ENCODE data around the gene NDRG2. TPM values are rescaled to one million over a fixed set of nuclear protein-coding genes. Genes with fewer than 3 reads are reported as not detected.
"Not testable (repeated sequence)": the region's sequence is repeated elsewhere in the genome, so short reads cannot be mapped to it uniquely, and the experiment has no call there.

The NDRG2 gene
- polyA plus RNA-seq, 3 donors from 2014 or later, result 10.9 to 40.0 (median 19.9) TPM

DNA sequence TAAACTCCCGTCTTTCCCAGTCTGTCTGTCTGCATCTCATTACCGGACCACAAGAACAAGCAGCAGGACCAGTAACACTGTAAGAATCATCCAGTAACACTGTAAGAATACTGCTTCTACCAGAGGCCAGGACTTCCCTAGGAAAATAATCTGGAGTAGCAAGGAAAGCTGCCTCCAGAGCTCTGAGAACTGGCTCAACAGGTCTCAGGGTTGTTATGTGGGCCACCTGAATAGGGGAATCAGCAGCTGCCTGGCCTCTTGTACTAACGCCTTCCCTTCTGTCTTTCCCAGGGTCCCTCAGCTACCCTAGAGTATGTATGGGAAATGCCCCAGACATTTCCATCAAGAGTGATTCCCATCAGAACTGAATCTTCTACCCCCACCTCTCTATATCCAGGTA lies 26.7 kb downstream of the NDRG2 start:
- Mint-ChIP-seq H3K36me3 (peaks cover under 1 to 48% (median 41%) of the 10 kb centered on the region in 3 donors), H3K4me1 (peaks cover 0 to 4% of the 10 kb centered on the region in 2 donors), H3K27me3 (ENCODE audit: low read depth in 3 of 3) (peaks cover 0 to 3% (median 0%) of the 10 kb centered on the region in 3 donors), H3K27ac (peak overlapping the region in 1 of 6 donors; percentile 30), H3K9me3 (no peaks in the 10 kb centered on the region), H3K4me3 (no peak overlapping the region)
- DNase-seq, result no peak

DNA sequence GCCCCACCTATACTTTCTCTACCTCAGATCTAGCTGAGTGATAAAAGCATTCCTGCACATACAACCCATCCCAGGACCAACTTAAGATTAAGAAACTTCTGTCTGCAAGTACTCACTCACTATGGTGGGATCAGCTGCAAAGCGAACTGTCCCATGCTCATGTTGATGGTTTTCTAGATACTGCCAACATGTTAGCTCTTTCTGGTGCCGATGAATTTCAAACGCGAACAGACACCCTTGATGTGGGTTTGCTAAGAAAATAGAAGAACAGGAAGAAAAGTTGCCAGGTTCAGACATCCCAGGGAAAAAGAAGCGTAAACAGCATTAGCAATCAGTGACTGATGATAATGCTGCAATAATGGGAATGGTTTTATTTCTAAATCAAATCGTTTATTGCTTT lies 27.3 kb downstream of the NDRG2 start:
- H3K27ac Mint-ChIP-seq, result no peak overlapping the region
- H3K4me1 Mint-ChIP-seq, result peaks cover 0 to 4% of the 10 kb centered on the region in 2 donors
- H3K36me3 Mint-ChIP-seq, result peaks cover 3 to 52% (median 44%) of the 10 kb centered on the region in 3 donors
- no peak for DNase-seq
- H3K27me3 Mint-ChIP-seq (ENCODE audit: low read depth in 3 of 3), result peaks cover 0 to 3% (median 0%) of the 10 kb centered on the region in 3 donors
- no peak overlapping the region for H3K4me3 Mint-ChIP-seq
- no peaks in the 10 kb centered on the region for H3K9me3 Mint-ChIP-seq

DNA sequence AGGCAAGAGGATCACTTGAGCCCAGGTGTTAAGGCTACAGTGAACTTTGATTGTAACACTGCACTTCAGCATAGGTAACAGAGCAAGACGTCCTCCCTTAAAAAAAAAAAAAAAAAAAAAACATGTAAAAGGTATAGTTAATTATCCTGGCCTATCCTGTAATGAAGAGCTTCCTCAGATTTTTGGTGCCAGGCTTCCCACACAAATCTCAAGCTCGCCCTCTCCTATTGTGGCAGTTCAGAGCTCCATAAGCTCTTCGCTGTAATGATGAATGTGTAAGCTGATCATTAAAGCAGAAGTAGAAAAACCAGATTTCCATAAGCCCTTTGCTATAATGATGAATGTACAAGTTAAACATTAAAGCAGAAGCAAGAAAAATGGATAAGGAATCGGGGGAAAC lies 27.7 kb downstream of the NDRG2 start:
- DNase-seq, result no peak
- Mint-ChIP-seq H3K27me3 (ENCODE audit: low read depth in 3 of 3) (peaks cover 0 to 3% (median 0%) of the 10 kb centered on the region in 3 donors), H3K4me3 (no peak overlapping the region), H3K27ac (no peak overlapping the region), H3K4me1 (peaks cover 0 to 6% of the 10 kb centered on the region in 2 donors), H3K9me3 (no peaks in the 10 kb centered on the region), H3K36me3 (peaks cover 3 to 53% (median 44%) of the 10 kb centered on the region in 3 donors)

DNA sequence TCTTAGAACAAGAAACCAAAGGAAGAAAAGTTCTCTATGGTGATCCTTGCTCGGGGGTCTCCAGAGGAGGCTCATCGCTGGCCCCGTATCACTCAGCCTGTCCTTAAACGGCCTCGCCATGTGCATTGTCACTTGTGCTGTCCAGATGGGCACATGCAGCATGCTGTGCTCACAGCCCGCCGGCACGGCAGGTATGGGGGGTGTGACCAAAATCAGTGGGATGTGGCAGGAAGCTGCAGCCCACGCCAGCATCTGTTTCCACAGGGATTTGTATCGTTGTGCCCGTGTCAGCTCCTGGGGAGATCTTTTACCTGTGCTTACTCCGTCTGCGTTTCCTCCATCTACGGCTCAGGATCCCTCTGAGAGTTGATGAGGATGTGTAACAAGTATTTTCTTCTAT lies 28.3 kb downstream of the NDRG2 start:
- no peak for DNase-seq
- Mint-ChIP-seq H3K27me3 (ENCODE audit: low read depth in 3 of 3) (peaks cover 0 to 1% (median 0%) of the 10 kb centered on the region in 3 donors), H3K4me3 (no peak overlapping the region), H3K9me3 (no peaks in the 10 kb centered on the region), H3K27ac (no peak overlapping the region), H3K4me1 (peaks cover 5 to 12% of the 10 kb centered on the region in 2 donors), H3K36me3 (peaks cover 3 to 58% (median 47%) of the 10 kb centered on the region in 3 donors)

DNA sequence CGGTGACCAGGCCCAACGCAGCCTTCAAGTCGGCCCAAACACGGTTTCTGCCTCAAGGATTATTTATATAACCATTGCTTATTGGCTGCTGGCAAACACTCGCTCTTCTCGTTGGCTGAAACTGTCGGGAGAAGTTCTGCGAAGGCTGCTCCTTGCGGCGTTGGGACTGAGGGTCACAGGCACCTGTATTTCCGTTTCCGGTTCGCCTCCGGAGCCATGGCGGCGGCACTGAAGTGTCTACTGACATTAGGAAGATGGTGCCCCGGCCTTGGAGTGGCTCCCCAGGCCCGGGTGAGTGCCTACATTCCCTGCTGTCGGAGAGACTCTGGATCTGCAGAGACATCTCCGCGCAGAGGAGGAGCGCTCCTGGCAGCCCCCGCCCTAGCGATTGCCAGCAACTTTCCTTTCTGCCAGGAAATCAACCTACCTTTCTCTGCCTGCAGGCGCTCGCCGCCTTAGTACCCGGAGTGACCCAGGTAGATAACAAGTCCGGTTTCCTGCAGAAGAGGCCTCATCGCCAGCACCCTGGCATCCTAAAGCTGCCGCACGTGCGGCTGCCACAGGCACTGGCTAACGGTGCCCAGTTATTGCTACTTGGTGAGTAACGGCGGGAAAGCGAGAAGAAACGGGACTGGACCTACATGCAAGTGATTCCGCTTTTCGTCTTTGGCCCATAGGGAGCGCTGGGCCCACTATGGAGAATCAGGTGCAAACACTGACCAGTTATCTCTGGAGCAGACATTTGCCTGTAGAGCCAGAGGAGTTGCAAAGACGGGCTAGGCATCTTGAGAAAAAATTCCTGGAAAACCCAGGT lies 34.9 kb downstream of the NDRG2 start, which contains the start of gene METTL17:
Gene METTL17 (plus strand): TSS at position 194 of the 814 bp plus-strand sequence. CDS start 23 bp downstream, at position 217.
- peaks cover 0 to 4% (median 3%) of the 10 kb centered on the region in 3 donors for H3K27me3 Mint-ChIP-seq (ENCODE audit: low read depth in 3 of 3)
- peaks cover 3 to 23% (median 20%) of the 10 kb centered on the region in 3 donors for H3K36me3 Mint-ChIP-seq
- peak within 1 kb of the TSS; percentile 91 to 98 (median 96) for H3K4me3 Mint-ChIP-seq
- H3K27ac Mint-ChIP-seq, result peak within 1 kb of the TSS; percentile 85 to 95 (median 90)
- H3K9me3 Mint-ChIP-seq, result no peaks in the 10 kb centered on the region
- peak; percentile 76 to 85 (median 77) for DNase-seq
- peaks cover 20 to 42% of the 10 kb centered on the region in 2 donors for H3K4me1 Mint-ChIP-seq

DNA sequence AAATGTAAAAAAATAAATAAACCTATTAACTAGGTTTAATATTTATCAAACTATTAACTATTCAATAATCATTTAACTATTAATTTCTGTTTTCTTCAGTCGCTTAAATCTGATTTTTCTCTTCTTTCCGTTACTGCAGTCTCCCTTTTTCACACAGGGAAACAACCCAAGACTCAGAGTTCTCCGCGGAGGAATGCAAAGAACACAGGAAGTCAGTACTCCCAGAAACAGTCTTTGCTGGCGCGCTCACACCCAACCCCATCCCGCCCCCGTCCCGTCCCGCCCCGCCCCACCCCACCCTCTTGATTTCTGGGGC lies 35.4 kb downstream of the NDRG2 start:
- peak overlapping the region; percentile 91 to 98 (median 96) for H3K4me3 Mint-ChIP-seq

DNA sequence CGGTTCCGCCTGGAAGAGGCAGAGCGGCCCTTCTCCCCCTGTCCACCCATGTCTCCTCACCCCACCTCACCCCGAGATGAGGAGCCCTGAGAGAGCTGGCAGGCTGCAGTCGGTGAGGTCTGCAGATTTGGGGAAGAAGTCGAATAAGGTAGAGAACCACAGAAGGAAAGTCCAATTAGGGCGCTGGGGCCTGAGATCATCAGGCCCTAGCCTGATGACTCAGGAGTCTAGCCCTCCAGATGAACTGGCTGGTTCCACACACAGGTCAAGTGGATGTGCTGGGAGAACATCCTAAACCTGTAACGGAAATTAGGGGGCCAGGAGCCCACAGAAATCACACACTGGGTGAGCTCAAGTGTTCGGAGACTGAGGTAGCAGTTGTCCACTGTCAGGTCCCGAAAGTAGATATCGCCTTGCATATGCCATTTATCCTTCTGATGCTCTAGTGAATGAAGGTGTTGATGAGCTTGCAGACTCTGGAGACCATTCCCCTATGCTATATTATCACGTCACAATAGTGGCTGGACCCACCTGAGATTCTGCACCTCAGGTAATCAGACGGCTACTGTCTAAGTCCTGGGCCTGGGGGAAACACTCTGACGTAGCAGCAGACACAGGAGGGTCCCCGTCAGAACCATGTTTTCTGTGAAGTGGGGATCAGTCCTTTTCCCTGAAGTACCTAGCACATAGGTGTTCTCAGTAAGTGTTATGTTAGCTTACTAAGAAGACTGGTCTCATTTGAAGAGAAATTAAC lies 36.0 kb downstream of the NDRG2 start:
- Mint-ChIP-seq H3K4me3 (peak overlapping the region; percentile 31 to 91 (median 66)), H3K9me3 (no peaks in the 10 kb centered on the region), H3K27ac (peak overlapping the region in 3 of 6 donors; percentile 56 to 86 (median 60)), H3K36me3 (peaks cover 3 to 13% (median 10%) of the 10 kb centered on the region in 3 donors), H3K27me3 (ENCODE audit: low read depth in 3 of 3) (peaks cover 0 to 4% (median 3%) of the 10 kb centered on the region in 3 donors), H3K4me1 (peaks cover 20 to 41% of the 10 kb centered on the region in 2 donors)
- no peak for DNase-seq

More for the DNA sequence above, 35.4 kb downstream of the NDRG2 start:
- H3K9me3 Mint-ChIP-seq, result no peaks in the 10 kb centered on the region
- H3K27me3 Mint-ChIP-seq (ENCODE audit: low read depth in 3 of 3), result peaks cover 0 to 4% (median 3%) of the 10 kb centered on the region in 3 donors
- peak overlapping the region; percentile 60 to 95 (median 88) for H3K27ac Mint-ChIP-seq
- H3K4me1 Mint-ChIP-seq, result peaks cover 20 to 42% of the 10 kb centered on the region in 2 donors
- peaks cover 3 to 17% (median 14%) of the 10 kb centered on the region in 3 donors for H3K36me3 Mint-ChIP-seq
- no peak for DNase-seq

DNA sequence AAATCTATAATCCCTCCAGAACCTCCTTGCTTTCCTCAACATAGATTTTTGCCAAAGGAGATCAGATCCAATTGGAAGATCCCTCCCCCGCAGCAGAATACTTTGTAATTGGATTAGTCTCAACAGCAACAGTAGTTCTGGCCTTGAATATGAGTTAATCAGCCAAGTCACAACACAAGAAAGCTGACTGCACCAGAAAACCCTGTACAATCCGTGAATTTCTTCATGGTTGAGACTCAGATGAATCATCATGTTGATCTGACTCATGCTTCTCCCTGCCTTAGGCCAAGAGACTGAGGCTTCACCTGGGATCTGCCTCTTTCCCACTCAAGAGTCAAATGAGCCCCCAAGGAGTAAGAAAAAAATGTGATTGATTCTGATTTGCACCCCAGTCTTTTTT lies 38.0 kb downstream of the NDRG2 start:
- H3K4me1 Mint-ChIP-seq, result peaks cover 18 to 33% of the 10 kb centered on the region in 2 donors
- H3K9me3 Mint-ChIP-seq, result no peaks in the 10 kb centered on the region
- no peak overlapping the region for H3K4me3 Mint-ChIP-seq
- peaks cover 0 to 2% (median under 1%) of the 10 kb centered on the region in 3 donors for H3K36me3 Mint-ChIP-seq
- H3K27ac Mint-ChIP-seq, result no peak overlapping the region
- DNase-seq, result no peak
- peaks cover 0 to 10% (median 6%) of the 10 kb centered on the region in 3 donors for H3K27me3 Mint-ChIP-seq (ENCODE audit: low read depth in 3 of 3)

DNA sequence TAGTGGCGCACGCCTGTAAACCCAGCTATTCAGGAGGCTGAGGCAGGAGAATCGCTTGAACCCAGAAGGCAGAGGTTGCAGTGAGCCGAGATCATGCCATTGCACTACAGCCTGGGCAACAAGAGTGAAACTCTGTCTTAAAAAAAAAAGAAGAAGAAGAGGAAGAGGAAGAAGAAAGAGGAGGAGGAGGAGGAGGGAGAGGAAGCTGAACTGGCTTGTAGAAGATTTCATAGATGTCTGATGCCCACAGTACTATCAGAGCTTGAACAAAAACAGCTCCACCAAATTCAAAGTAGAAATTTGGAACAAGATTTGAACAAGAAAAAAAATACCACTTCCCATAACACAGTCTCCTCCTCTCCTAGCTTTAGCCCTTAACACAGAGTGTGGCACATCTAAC lies 39.2 kb downstream of the NDRG2 start:
- not testable (repeated sequence) for H3K36me3 Mint-ChIP-seq, H3K27ac Mint-ChIP-seq, H3K4me3 Mint-ChIP-seq, H3K9me3 Mint-ChIP-seq, DNase-seq
- H3K27me3 Mint-ChIP-seq (ENCODE audit: low read depth in 3 of 3), result peaks cover 0 to 13% (median 6%) of the 10 kb centered on the region in 3 donors
- H3K4me1 Mint-ChIP-seq, result peaks cover 12 to 22% of the 10 kb centered on the region in 2 donors

DNA sequence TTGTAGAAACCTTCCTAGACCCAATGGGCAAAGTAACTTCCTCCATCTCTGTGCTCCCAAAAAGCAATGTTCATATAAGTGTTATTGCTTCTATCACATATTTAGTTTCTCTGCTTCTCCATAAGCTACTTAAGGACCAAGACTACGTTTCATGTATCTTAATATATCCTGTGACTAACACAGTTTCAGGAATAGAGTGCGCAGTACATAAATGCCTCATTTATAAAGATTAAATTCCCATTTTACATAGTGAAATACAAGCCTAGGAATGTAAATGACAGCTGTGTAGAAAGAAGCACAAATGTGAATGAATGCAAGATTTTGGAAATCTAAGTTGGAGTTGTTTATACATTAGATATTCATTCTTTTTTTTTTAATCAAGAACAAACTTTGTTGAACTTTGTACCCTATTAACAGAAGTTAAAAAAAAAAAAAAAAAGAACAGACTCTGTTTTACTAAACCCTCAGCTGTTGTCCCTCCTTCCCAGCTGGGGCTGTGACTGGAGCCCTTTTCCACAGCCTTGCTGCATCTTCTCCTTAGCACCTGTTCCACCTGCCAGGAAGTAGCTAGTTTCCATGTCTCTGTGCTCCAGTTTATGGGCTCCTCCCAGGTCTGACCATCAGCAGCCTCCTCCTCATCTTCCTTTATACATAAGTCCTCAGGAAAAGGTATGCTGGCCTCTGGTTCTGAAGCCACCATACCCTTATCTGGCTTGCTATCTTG lies 42.1 kb downstream of the NDRG2 start:
- Mint-ChIP-seq H3K27me3 (ENCODE audit: low read depth in 3 of 3) (peaks cover 3 to 19% (median 4%) of the 10 kb centered on the region in 3 donors), H3K4me1 (no peaks in the 10 kb centered on the region), H3K36me3 (no peaks in the 10 kb centered on the region), H3K9me3 (no peaks in the 10 kb centered on the region), H3K27ac (no peak overlapping the region), H3K4me3 (no peak overlapping the region)
- no peak for DNase-seq

DNA sequence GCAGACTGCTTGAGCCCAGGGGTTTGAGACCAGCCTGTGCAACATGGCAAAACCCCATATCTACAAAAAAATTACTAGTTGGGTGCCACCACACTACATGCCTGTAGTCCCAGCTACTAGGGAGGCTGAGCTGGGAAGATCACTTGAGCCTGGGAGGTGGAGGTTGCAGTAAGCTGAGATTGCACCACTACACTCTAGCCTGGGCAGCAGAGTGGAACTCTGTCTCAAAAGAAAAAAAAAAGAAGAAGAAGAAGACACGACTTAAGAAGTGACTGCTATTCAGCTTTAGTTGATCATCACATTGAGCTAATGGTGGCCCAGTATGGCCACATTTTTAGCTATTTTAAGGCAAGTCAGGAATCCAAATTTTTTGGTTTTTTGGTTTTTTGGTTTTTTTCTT lies 44.0 kb downstream of the NDRG2 start:
- Mint-ChIP-seq H3K27me3 (ENCODE audit: low read depth in 3 of 3) (peaks cover 4 to 19% (median 5%) of the 10 kb centered on the region in 3 donors), H3K9me3 (no peaks in the 10 kb centered on the region), H3K4me1 (no peaks in the 10 kb centered on the region), H3K4me3 (no peak overlapping the region), H3K27ac (no peak overlapping the region), H3K36me3 (no peaks in the 10 kb centered on the region)
- no peak for DNase-seq

DNA sequence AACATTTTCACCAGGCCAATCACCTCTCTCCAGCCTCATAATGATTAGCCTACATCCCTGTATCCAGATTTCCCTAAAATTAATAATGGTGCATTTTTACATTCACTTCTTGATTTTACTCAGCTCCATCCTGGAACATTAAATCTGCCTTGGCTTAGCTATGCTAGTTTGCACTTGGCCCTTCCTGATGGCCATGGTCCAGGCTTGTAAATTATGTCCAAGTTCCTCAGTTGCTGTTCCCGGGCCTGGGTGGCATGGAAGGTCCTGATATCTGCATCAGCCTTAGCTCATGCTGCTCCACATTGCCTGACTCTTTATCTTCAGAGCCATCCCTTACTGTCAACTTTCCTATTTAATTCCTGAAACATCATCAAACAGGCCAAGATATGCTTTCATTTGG lies 46.2 kb downstream of the NDRG2 start:
- H3K4me1 Mint-ChIP-seq, result no peaks in the 10 kb centered on the region
- H3K27ac Mint-ChIP-seq, result no peak overlapping the region
- no peak for DNase-seq
- peaks cover 4 to 19% (median 5%) of the 10 kb centered on the region in 3 donors for H3K27me3 Mint-ChIP-seq (ENCODE audit: low read depth in 3 of 3)
- no peaks in the 10 kb centered on the region for H3K36me3 Mint-ChIP-seq
- H3K4me3 Mint-ChIP-seq, result no peak overlapping the region
- no peaks in the 10 kb centered on the region for H3K9me3 Mint-ChIP-seq

DNA sequence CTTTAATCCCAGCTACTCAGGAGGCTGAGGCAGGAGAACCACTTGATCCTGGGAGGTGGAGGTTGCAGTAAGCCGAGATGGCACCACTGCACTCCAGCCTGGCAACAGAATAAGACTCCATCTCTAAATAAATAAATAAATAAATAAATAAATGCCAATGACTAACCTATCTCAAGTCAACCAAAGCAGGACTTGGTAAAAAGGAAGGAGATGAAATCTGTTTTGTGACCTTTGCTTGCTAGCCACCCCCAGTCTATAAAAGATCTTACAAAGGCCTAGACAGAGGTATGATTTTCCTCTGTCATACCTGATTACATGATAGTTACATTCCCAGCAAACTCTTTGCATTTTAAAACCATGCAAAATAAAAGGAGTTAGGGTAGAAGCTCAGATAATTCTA lies 48.6 kb downstream of the NDRG2 start:
- H3K4me3 Mint-ChIP-seq, result no peak overlapping the region
- DNase-seq, result no peak
- H3K9me3 Mint-ChIP-seq, result no peaks in the 10 kb centered on the region
- no peaks in the 10 kb centered on the region for H3K36me3 Mint-ChIP-seq
- H3K27me3 Mint-ChIP-seq (ENCODE audit: low read depth in 3 of 3), result peaks cover 4 to 16% (median 10%) of the 10 kb centered on the region in 3 donors
- peaks cover 3 to 5% of the 10 kb centered on the region in 2 donors for H3K4me1 Mint-ChIP-seq
- H3K27ac Mint-ChIP-seq, result no peak overlapping the region
